ENCODE measurements around the gene ALDH3A1. TPM values are rescaled to one million over a fixed set of nuclear protein-coding genes. Genes with fewer than 3 reads are reported as not detected.

The ALDH3A1 gene
- total and polyA plus RNA-seq, 8 donors = 0.20 to 0.51 (median 0.34) TPM; not detected in 3

- Histone ChIP-seq H3K36me3 (peaks cover 0 to 17% (median 9%) of the 10 kb centered on the region in 3 donors), H3K27ac (no peak overlapping the region), H3K27me3 (no peaks in the 10 kb centered on the region), H3K9me3 (no peaks in the 10 kb centered on the region), H3K4me1 (no peaks in the 10 kb centered on the region), H3K4me3 (no peak overlapping the region)
- no peak for DNase-seq
- 67 to 68% methylated on average over 4 of the region's 4 CpGs for WGBS, 2 donors
- intact Hi-C loops (cut with DNase I) = no loop called here
- no peak for ATAC-seq
- no peak for FAIRE-seq
- TF ChIP-seq, protein P1, sequence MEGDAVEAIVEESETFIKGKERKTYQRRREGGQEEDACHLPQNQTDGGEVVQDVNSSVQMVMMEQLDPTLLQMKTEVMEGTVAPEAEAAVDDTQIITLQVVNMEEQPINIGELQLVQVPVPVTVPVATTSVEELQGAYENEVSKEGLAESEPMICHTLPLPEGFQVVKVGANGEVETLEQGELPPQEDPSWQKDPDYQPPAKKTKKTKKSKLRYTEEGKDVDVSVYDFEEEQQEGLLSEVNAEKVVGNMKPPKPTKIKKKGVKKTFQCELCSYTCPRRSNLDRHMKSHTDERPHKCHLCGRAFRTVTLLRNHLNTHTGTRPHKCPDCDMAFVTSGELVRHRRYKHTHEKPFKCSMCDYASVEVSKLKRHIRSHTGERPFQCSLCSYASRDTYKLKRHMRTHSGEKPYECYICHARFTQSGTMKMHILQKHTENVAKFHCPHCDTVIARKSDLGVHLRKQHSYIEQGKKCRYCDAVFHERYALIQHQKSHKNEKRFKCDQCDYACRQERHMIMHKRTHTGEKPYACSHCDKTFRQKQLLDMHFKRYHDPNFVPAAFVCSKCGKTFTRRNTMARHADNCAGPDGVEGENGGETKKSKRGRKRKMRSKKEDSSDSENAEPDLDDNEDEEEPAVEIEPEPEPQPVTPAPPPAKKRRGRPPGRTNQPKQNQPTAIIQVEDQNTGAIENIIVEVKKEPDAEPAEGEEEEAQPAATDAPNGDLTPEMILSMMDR (IDR thresholded peaks at IDR 0.05) = no peak
Measured at GRCh38 chr17:19785854-19786253, 37.8 kb upstream of the ALDH3A1 start.

- 83% methylated on average over 9 of the region's 9 CpGs for WGBS, 2 donors
- Histone ChIP-seq H3K27me3 (no peaks in the 10 kb centered on the region), H3K9me3 (no peaks in the 10 kb centered on the region), H3K4me3 (no peak overlapping the region), H3K36me3 (peaks cover 0 to 19% (median 2%) of the 10 kb centered on the region in 3 donors), H3K27ac (no peak overlapping the region), H3K4me1 (no peaks in the 10 kb centered on the region)
- TF ChIP-seq, protein P1 (IDR thresholded peaks at IDR 0.05) = no peak
- intact Hi-C loops (cut with DNase I) = no loop called here
- no peak for FAIRE-seq
- no peak for ATAC-seq
- DNase-seq = no peak
Measured at GRCh38 chr17:19781488-19782458, 33.7 kb upstream of the ALDH3A1 start.

DNA sequence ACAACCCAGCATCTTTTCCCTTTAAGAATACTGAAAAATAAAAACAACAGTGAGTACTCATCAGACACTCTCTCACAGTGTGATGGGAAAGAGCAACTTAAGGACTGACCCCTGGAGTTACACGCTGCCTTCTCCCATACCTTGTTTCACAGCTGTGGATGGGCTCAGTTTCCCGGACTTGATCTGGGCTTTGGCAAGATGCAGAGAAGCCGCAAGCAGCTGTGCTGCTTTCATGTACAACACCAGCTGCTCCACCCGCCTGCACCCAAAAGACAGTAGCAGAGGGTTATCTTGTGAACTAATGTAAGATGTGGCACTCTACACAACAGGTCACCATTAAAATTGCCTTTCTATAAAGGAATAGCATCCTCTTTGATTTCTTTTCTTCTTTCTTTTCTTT is 32.7 kb upstream of the ALDH3A1 start:
- no peak overlapping the region for H3K27ac ChIP-seq
- no peak for ATAC-seq
- no peaks in the 10 kb centered on the region for H3K4me1 ChIP-seq
- H3K4me3 ChIP-seq = no peak overlapping the region
- no peaks in the 10 kb centered on the region for H3K27me3 ChIP-seq
- no peaks in the 10 kb centered on the region for H3K9me3 ChIP-seq
- no peak for FAIRE-seq
- DNase-seq = no peak
- TF ChIP-seq, protein P1 (IDR thresholded peaks at IDR 0.05) = no peak
- peaks cover 0 to 19% (median 2%) of the 10 kb centered on the region in 3 donors for H3K36me3 ChIP-seq
- intact Hi-C loops (cut with DNase I) = no loop called here
- WGBS, 2 donors = 87 to 92% methylated on average over 4 of the region's 4 CpGs

DNA sequence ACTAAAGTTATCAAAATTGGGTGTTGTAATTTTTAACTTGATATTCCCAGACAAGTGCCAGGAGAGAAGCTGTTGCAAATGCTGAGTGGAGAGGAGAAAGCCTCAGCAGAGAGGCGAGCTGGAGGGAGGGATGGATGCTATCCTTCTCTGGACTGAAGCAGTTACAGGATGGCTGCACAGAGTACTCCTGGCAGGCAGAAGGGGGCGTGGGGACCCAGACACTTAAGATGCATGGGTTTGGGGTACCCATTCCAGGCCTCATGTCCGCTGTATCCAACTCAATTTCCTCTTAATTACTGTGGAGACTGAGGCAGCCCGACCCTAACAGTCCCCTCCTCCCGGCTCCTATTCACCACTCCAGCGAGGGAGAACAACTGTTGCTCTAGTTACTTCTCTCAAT is 25.4 kb upstream of the ALDH3A1 start:
- no peaks in the 10 kb centered on the region for H3K9me3 ChIP-seq
- H3K4me1 ChIP-seq = no peaks in the 10 kb centered on the region
- H3K36me3 ChIP-seq = peaks cover 0 to 7% (median 0%) of the 10 kb centered on the region in 3 donors
- no peak overlapping the region for H3K27ac ChIP-seq
- FAIRE-seq (no peak), DNase-seq (no peak), ATAC-seq (no peak)
- WGBS, 2 donors = 86 to 94% methylated on average over 6 of the region's 6 CpGs
- TF ChIP-seq, protein P1 (IDR thresholded peaks at IDR 0.05) = no peak
- H3K4me3 ChIP-seq = no peak overlapping the region
- intact Hi-C loops (cut with DNase I) = no loop called here
- H3K27me3 ChIP-seq = no peaks in the 10 kb centered on the region

Measured in pancreas (tissue), 10 donors.